Measurements from ENCODE around the gene MBD4.

- TF ChIP-seq CTCF (IDR thresholded peaks at IDR 0.05; ENCODE audit: insufficient read depth, low read depth, low read length) (no peak), EZH2 (IDR thresholded peaks at IDR 0.05; ENCODE audit: insufficient read depth, low read length) (no peak)
Observed at GRCh38 chr3:129476586-129476985, 36.8 kb upstream of the MBD4 start.

All from astrocyte (in vitro differentiated cells and primary cell).